ENCODE results near the gene PLA2G12A. TPM values are rescaled to one million over a fixed set of nuclear protein-coding genes. Genes with fewer than 3 reads are reported as not detected.

The PLA2G12A gene
- total and polyA plus RNA-seq, 2 donors from 2014 or later, result 42.0 to 54.0 TPM

- peaks cover 3 to 16% (median 4%) of the 10 kb centered on the region in 3 donors for H3K36me3 ChIP-seq (ENCODE audit: control insufficient read depth in 2 of 3, insufficient read depth in 3 of 3, low read length in 3 of 3)
- H3K27me3 ChIP-seq (ENCODE audit: control insufficient read depth, insufficient read depth, low read length), result no peaks in the 10 kb centered on the region
- no peak for FAIRE-seq
- H3K4me1 ChIP-seq (ENCODE audit: control insufficient read depth in 2 of 3, insufficient read depth in 2 of 3, low read depth in 1 of 3, low read length in 3 of 3), result peaks cover 0 to 5% (median 0%) of the 10 kb centered on the region in 3 donors
- intact Hi-C loops (cut with DNase I), result no loop called here
- no peak overlapping the region for H3K9ac ChIP-seq (ENCODE audit: low read length in 3 of 3)
- no peak overlapping the region for H3K27ac ChIP-seq (ENCODE audit: low read depth in 2 of 2, low read length in 2 of 2)
- no peak overlapping the region for H3K4me3 ChIP-seq (ENCODE audit: low read length in 3 of 3)
- no peak for DNase-seq
- no peaks in the 10 kb centered on the region for H3K9me3 ChIP-seq (ENCODE audit: control insufficient read depth in 2 of 3, insufficient read depth in 1 of 3, low read length in 3 of 3)
- no peak for TF ChIP-seq CTCF (IDR thresholded peaks at IDR 0.05; ENCODE audit: borderline replicate concordance, extremely low read depth, insufficient read depth)
Measured at GRCh38 chr4:109718759-109719158, 11.1 kb downstream of the PLA2G12A start.

GRCh38 chr4:109713500-109713899, 16.4 kb downstream of the PLA2G12A start:
- TF ChIP-seq CTCF (IDR thresholded peaks at IDR 0.05; ENCODE audit: borderline replicate concordance, extremely low read depth, insufficient read depth), result no peak
- peaks cover 7 to 20% (median 13%) of the 10 kb centered on the region in 3 donors for H3K36me3 ChIP-seq (ENCODE audit: control insufficient read depth in 2 of 3, insufficient read depth in 3 of 3, low read length in 3 of 3)

DNA sequence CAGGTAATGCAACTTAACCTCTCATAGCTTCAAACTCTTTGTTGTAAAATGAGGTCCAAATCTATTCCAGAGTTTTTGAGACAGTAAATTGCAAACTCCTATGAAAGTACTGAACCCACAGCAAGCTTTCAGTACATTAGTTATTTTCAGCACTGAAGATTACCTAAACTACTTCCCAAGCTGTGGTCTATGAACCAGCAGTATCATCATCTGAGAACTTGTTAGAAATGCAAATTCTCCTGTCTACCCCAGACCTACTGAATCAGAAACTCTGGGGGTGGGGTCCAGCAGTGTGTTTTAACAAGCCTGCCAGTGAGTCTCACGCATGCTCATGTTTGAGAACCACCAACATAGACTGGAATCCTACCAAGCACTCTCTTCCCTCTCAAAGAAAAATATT, 20.9 kb downstream of the PLA2G12A start:
- intact Hi-C loops (cut with DNase I), result loop anchor here (10.0 kb wide), 1 partner anchor 96 kb away; the partner anchor contains the start of gene CFI
- DNase-seq, result no peak
- no peaks in the 10 kb centered on the region for H3K9me3 ChIP-seq (ENCODE audit: control insufficient read depth in 2 of 3, insufficient read depth in 1 of 3, low read length in 3 of 3)
- H3K4me1 ChIP-seq (ENCODE audit: control insufficient read depth in 2 of 3, insufficient read depth in 2 of 3, low read depth in 1 of 3, low read length in 3 of 3), result peaks cover 0 to 4% (median 0%) of the 10 kb centered on the region in 3 donors
- FAIRE-seq, result no peak
- no peak overlapping the region for H3K9ac ChIP-seq (ENCODE audit: low read length in 3 of 3)
- no peak overlapping the region for H3K4me3 ChIP-seq (ENCODE audit: low read length in 3 of 3)
- no peaks in the 10 kb centered on the region for H3K27me3 ChIP-seq (ENCODE audit: control insufficient read depth, insufficient read depth, low read length)
- no peak overlapping the region for H3K27ac ChIP-seq (ENCODE audit: low read depth in 2 of 2, low read length in 2 of 2)
- TF ChIP-seq CTCF (IDR thresholded peaks at IDR 0.05; ENCODE audit: borderline replicate concordance, extremely low read depth, insufficient read depth), result no peak
- peaks cover 3 to 12% (median 4%) of the 10 kb centered on the region in 3 donors for H3K36me3 ChIP-seq (ENCODE audit: control insufficient read depth in 2 of 3, insufficient read depth in 3 of 3, low read length in 3 of 3)

More at GRCh38 chr4:109713500-109713899, 16.4 kb downstream of the PLA2G12A start:
- intact Hi-C loops (cut with DNase I), result no loop called here
- Histone ChIP-seq H3K27ac (ENCODE audit: low read depth in 2 of 2, low read length in 2 of 2) (no peak overlapping the region), H3K4me1 (ENCODE audit: control insufficient read depth in 2 of 3, insufficient read depth in 2 of 3, low read depth in 1 of 3, low read length in 3 of 3) (no peaks in the 10 kb centered on the region), H3K4me3 (ENCODE audit: low read length in 3 of 3) (no peak overlapping the region), H3K27me3 (ENCODE audit: control insufficient read depth, insufficient read depth, low read length) (no peaks in the 10 kb centered on the region), H3K9ac (ENCODE audit: low read length in 3 of 3) (no peak overlapping the region), H3K9me3 (ENCODE audit: control insufficient read depth in 2 of 3, insufficient read depth in 1 of 3, low read length in 3 of 3) (no peaks in the 10 kb centered on the region)
- no peak for DNase-seq
- no peak for FAIRE-seq

DNA sequence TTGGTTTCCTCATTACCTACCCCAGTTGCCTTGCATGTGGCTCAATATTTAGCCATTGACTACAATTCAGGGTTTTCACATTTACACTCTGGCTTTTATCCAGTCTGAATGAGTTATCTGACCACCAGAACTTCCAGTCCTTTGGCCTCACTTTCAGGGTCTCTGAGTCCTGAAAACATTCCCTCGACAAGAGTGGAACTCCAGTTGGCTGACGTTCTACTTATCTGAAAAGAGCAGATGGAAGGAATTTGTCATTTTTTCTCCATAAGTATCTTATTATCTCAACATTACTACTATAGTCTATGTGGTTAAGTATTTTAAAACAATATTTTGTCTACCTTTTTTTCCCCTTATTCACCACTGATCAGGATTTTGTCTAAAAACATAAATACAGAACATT, 21.4 kb downstream of the PLA2G12A start:
- intact Hi-C loops (cut with DNase I), result loop anchor here (10.0 kb wide), 1 partner anchor 96 kb away; the partner anchor contains the start of gene CFI
- no peak overlapping the region for H3K4me3 ChIP-seq (ENCODE audit: low read length in 3 of 3)
- DNase-seq (no peak), FAIRE-seq (no peak)
- no peaks in the 10 kb centered on the region for H3K9me3 ChIP-seq (ENCODE audit: control insufficient read depth in 2 of 3, insufficient read depth in 1 of 3, low read length in 3 of 3)
- H3K4me1 ChIP-seq (ENCODE audit: control insufficient read depth in 2 of 3, insufficient read depth in 2 of 3, low read depth in 1 of 3, low read length in 3 of 3), result peaks cover 0 to 5% (median 4%) of the 10 kb centered on the region in 3 donors
- H3K27ac ChIP-seq (ENCODE audit: low read depth in 2 of 2, low read length in 2 of 2), result no peak overlapping the region
- TF ChIP-seq CTCF (IDR thresholded peaks at IDR 0.05; ENCODE audit: borderline replicate concordance, extremely low read depth, insufficient read depth), result no peak
- no peak overlapping the region for H3K9ac ChIP-seq (ENCODE audit: low read length in 3 of 3)
- peaks cover 3 to 8% (median 4%) of the 10 kb centered on the region in 3 donors for H3K36me3 ChIP-seq (ENCODE audit: control insufficient read depth in 2 of 3, insufficient read depth in 3 of 3, low read length in 3 of 3)
- no peaks in the 10 kb centered on the region for H3K27me3 ChIP-seq (ENCODE audit: control insufficient read depth, insufficient read depth, low read length)

Data from kidney (tissue), 14 donors.